WTC11 (cell line): ENCODE results near the gene GALNT2. TPM values are rescaled to one million over a fixed set of nuclear protein-coding genes. Genes with fewer than 3 reads are reported as not detected.

Source experiments
- ATAC-seq: fragments of 200-7000 bp; cut with Tn5 transposase; 2 replicates; pipeline ENCODE4 v1.10.0; 2021; ENCODE audit warnings: mild to moderate bottlenecking, moderate library complexity
- CTCF ChIA-PET: fragments of 300-600 bp; sonication (Branson Sonifier 250); formaldehyde crosslinking; loops from one replicate; lab custom pipeline; 2021; ENCODE audit warnings: antibody characterized with exemption; lab: Charles Lee
- POLR2A ChIA-PET: fragments of 350-600 bp; sonication (Branson Sonifier 250); formaldehyde crosslinking; loops from one replicate; lab custom pipeline; 2021; ENCODE audit warnings: antibody characterized with exemption; lab: Charles Lee
- DNase-seq: peaks from one replicate; pipeline ENCODE4 v3.0.0; 2021; ENCODE audit warnings: low spot score
- H3K27ac Mint-ChIP-seq: 2 replicates; pipeline ENCODE4 v1.8.0; 2021; ENCODE audit warnings: mixed read lengths
- H3K27me3 Mint-ChIP-seq: 2 replicates; pipeline ENCODE4 v1.8.0; 2021; ENCODE audit warnings: low read depth, mild to moderate bottlenecking, moderate library complexity, mixed read lengths
- H3K36me3 Mint-ChIP-seq: 2 replicates; pipeline ENCODE4 v1.8.0; 2021; ENCODE audit warnings: mixed read lengths
- H3K4me1 Mint-ChIP-seq: 2 replicates; pipeline ENCODE4 v1.8.0; 2022; ENCODE audit warnings: mixed read lengths
- H3K4me3 Mint-ChIP-seq: 2 replicates; pipeline ENCODE4 v1.8.0; 2021; ENCODE audit warnings: mild to moderate bottlenecking, moderate library complexity, mixed read lengths
- H3K9me3 Mint-ChIP-seq: 2 replicates; pipeline ENCODE4 v1.8.0; 2021; ENCODE audit warnings: mixed read lengths
- ARID4B ChIP-seq: sonication (generic); formaldehyde crosslinking; IDR thresholded peaks from 2 replicates; pipeline ENCODE4 v1.8.0; 2023; ENCODE audit warnings: missing genetic modification reagents, mild to moderate bottlenecking, borderline replicate concordance
- ATF2 ChIP-seq: sonication (generic); formaldehyde crosslinking; IDR thresholded peaks from 2 replicates; pipeline ENCODE4 v1.8.1; 2022; ENCODE audit warnings: low read depth, missing genetic modification reagents, borderline replicate concordance
- ATF6 ChIP-seq: sonication (generic); formaldehyde crosslinking; IDR thresholded peaks from 2 replicates; pipeline ENCODE4 v1.8.1; 2023; ENCODE audit warnings: mild to moderate bottlenecking, missing genetic modification reagents
- EMX1 ChIP-seq: fragments of 250-450 bp; sonication (Bioruptor Pico); IDR thresholded peaks from 2 replicates; pipeline ENCODE4 v1.8.0; 2021; ENCODE audit warnings: mild to moderate bottlenecking
- ERG ChIP-seq: fragments of 250-450 bp; sonication (Bioruptor Pico); IDR thresholded peaks from 2 replicates; pipeline ENCODE4 v1.8.0; 2021; ENCODE audit warnings: mild to moderate bottlenecking
- ESRRA ChIP-seq: sonication (generic); formaldehyde crosslinking; IDR thresholded peaks from 2 replicates; pipeline ENCODE4 v1.8.1; 2022; ENCODE audit warnings: mild to moderate bottlenecking, missing genetic modification reagents, borderline replicate concordance
- ETV6 ChIP-seq: sonication (generic); formaldehyde crosslinking; IDR thresholded peaks from 2 replicates; pipeline ENCODE4 v1.8.1; 2022; ENCODE audit warnings: mild to moderate bottlenecking, missing genetic modification reagents
- GRHL2 ChIP-seq: fragments of 250-450 bp; sonication (Bioruptor Pico); IDR thresholded peaks from 2 replicates; pipeline ENCODE4 v1.8.0; 2022; ENCODE audit warnings: mild to moderate bottlenecking, moderate library complexity; ENCODE audit not compliant: insufficient replicate concordance, severe bottlenecking
- IRF1 ChIP-seq: sonication (generic); formaldehyde crosslinking; IDR thresholded peaks from 2 replicates; pipeline ENCODE4 v1.8.0; 2023; ENCODE audit warnings: missing genetic modification reagents
- OVOL2 ChIP-seq: fragments of 250-450 bp; sonication (Bioruptor Pico); IDR thresholded peaks from 2 replicates; pipeline ENCODE4 v1.9.0; 2021; ENCODE audit warnings: mild to moderate bottlenecking, borderline replicate concordance
- SOX15 ChIP-seq: fragments of 250-450 bp; sonication (Bioruptor Pico); IDR thresholded peaks from 2 replicates; pipeline ENCODE4 v1.9.0; 2021; ENCODE audit warnings: mild to moderate bottlenecking
- SP1 ChIP-seq: sonication (generic); formaldehyde crosslinking; conservative IDR thresholded peaks from 2 replicates; pipeline ENCODE4 v1.8.1; 2022; ENCODE audit warnings: missing genetic modification reagents
- TEAD1 ChIP-seq: sonication (generic); formaldehyde crosslinking; IDR thresholded peaks from 2 replicates; pipeline ENCODE4 v1.8.0; 2022; ENCODE audit warnings: mild to moderate bottlenecking, missing genetic modification reagents
- ZBTB21 ChIP-seq: sonication (generic); formaldehyde crosslinking; IDR thresholded peaks from 2 replicates; pipeline ENCODE4 v1.8.1; 2023; ENCODE audit warnings: mild to moderate bottlenecking, missing genetic modification reagents, borderline replicate concordance
- ZNF121 ChIP-seq: sonication (generic); formaldehyde crosslinking; IDR thresholded peaks from 2 replicates; pipeline ENCODE4 v1.8.0; 2023; ENCODE audit warnings: missing genetic modification reagents
- ZNF512 ChIP-seq: sonication (generic); formaldehyde crosslinking; IDR thresholded peaks from 2 replicates; pipeline ENCODE4 v1.8.1; 2022; ENCODE audit warnings: missing genetic modification reagents, borderline replicate concordance
- total RNA-seq: library from RNA; stranded (reverse); gene quantifications from 3 replicates; pipeline ENCODE4 v1.2.3, GENCODE V29; 2021

The GALNT2 gene
- total RNA-seq, 1 experiment from 2014 or later, result 74.8 TPM

- TF ChIP-seq ZNF512 (CRISPR knock-in tag), result no peak
- TF ChIP-seq OVOL2 (CRISPR knock-in tag), result no peak
- TF ChIP-seq SOX15 (CRISPR knock-in tag), result no peak
- TF ChIP-seq ATF6, result no peak
- TF ChIP-seq ZBTB21, result no peak
- no peak for TF ChIP-seq EMX1 (CRISPR knock-in tag)
- TF ChIP-seq ZNF121, result no peak
- no peak for TF ChIP-seq SP1
- no peak for TF ChIP-seq ETV6 (CRISPR knock-in tag)
- no peak for TF ChIP-seq ARID4B (CRISPR knock-in tag)
- no peak for TF ChIP-seq ATF2 (CRISPR knock-in tag)
- TF ChIP-seq, all 79 proteins: peak for 0
Measured at GRCh38 chr1:230191855-230192254, 124.8 kb downstream of the GALNT2 start (continued).

- no peak for ATAC-seq
- H3K27me3 Mint-ChIP-seq, result no peaks in the 10 kb centered on the region
- H3K4me3 Mint-ChIP-seq, result no peak overlapping the region
- H3K9me3 Mint-ChIP-seq, result no peaks in the 10 kb centered on the region
- POLR2A ChIA-PET, result no interaction called here
- no peaks in the 10 kb centered on the region for H3K36me3 Mint-ChIP-seq
- CTCF ChIA-PET, result no interaction called here
- H3K4me1 Mint-ChIP-seq, result peaks cover 26% of the 10 kb centered on the region
- no peak for DNase-seq
- H3K27ac Mint-ChIP-seq, result no peak overlapping the region
- TF ChIP-seq ZNF512 (CRISPR knock-in tag), result no peak
- TF ChIP-seq EMX1 (CRISPR knock-in tag), result no peak
- no peak for TF ChIP-seq TEAD1 (CRISPR knock-in tag)
- no peak for TF ChIP-seq ESRRA (CRISPR knock-in tag)
- TF ChIP-seq IRF1 (CRISPR knock-in tag), result no peak
- no peak for TF ChIP-seq GRHL2 (CRISPR knock-in tag)
- no peak for TF ChIP-seq ERG
- no peak for TF ChIP-seq ARID4B (CRISPR knock-in tag)
Measured at GRCh38 chr1:230194525-230194924, 127.5 kb downstream of the GALNT2 start.
